KMS-11 (cell line): ENCODE data around the gene OGN.

Experiments
- H2AFZ ChIP-seq: fragments of 200-600 bp; sonication (generic); 2 replicates; pipeline ENCODE4 v1.6.1; 2016; ENCODE audit warnings: antibody characterized with exemption, mixed run types, low read depth
- H3K27ac ChIP-seq: fragments of 200-600 bp; sonication (generic); 2 replicates; pipeline ENCODE4 v1.6.1; 2016; ENCODE audit warnings: mild to moderate bottlenecking, mixed run types
- H3K27me3 ChIP-seq: fragments of 200-600 bp; sonication (generic); 2 replicates; pipeline ENCODE4 v1.6.1; 2017; ENCODE audit warnings: mild to moderate bottlenecking, low read depth, mixed run types, moderate library complexity; ENCODE audit not compliant: insufficient read depth
- H3K36me3 ChIP-seq: fragments of 200-600 bp; sonication (generic); 2 replicates; pipeline ENCODE4 v1.6.1; 2017; ENCODE audit warnings: mild to moderate bottlenecking, mixed run types; ENCODE audit not compliant: insufficient read depth
- H3K4me1 ChIP-seq: fragments of 200-600 bp; sonication (generic); 2 replicates; pipeline ENCODE4 v1.6.1; 2016; ENCODE audit warnings: mild to moderate bottlenecking, low read depth, mixed run types; ENCODE audit not compliant: poor library complexity, severe bottlenecking
- H3K4me2 ChIP-seq: fragments of 200-600 bp; sonication (generic); 2 replicates; pipeline ENCODE4 v1.7.0; 2016; ENCODE audit warnings: mild to moderate bottlenecking, mixed run types
- H3K4me3 ChIP-seq: fragments of 200-600 bp; sonication (generic); IDR thresholded peaks from 2 replicates; pipeline ENCODE4 v1.6.1; 2017; ENCODE audit warnings: low read depth, low read length, mixed read lengths; ENCODE audit not compliant: insufficient read depth
- H3K79me2 ChIP-seq: fragments of 200-600 bp; sonication (generic); 2 replicates; pipeline ENCODE4 v1.6.1; 2016; ENCODE audit warnings: low read depth, mixed run types; ENCODE audit not compliant: insufficient read depth
- H3K9ac ChIP-seq: fragments of 200-600 bp; sonication (generic); 2 replicates; pipeline ENCODE4 v1.6.1; 2016; ENCODE audit warnings: mild to moderate bottlenecking, mixed run types
- H4K20me1 ChIP-seq: fragments of 200-600 bp; sonication (generic); 2 replicates; pipeline ENCODE4 v1.6.1; 2016; ENCODE audit warnings: mild to moderate bottlenecking, mixed run types; ENCODE audit not compliant: insufficient read depth
- CTCF ChIP-seq: fragments of 200-600 bp; sonication (generic); conservative IDR thresholded peaks from 2 replicates; pipeline ENCODE4 v1.6.1; 2017; ENCODE audit warnings: low read depth, mild to moderate bottlenecking, antibody characterized with exemption, low read length, moderate library complexity, mixed read lengths

OGN gene

GRCh38 chr9:92384375-92384774 lies 20.0 kb downstream of the OGN start:
- Histone ChIP-seq H3K27me3 (no peaks in the 10 kb centered on the region), H3K4me1 (no peaks in the 10 kb centered on the region), H3K9ac (no peak overlapping the region), H3K27ac (no peak overlapping the region), H3K4me2 (no peak overlapping the region), H3K4me3 (no peak overlapping the region), H3K79me2 (no peaks in the 10 kb centered on the region), H4K20me1 (no peaks in the 10 kb centered on the region), H2AFZ (no peak overlapping the region), H3K36me3 (no peaks in the 10 kb centered on the region)
- no peak for TF ChIP-seq CTCF

DNA sequence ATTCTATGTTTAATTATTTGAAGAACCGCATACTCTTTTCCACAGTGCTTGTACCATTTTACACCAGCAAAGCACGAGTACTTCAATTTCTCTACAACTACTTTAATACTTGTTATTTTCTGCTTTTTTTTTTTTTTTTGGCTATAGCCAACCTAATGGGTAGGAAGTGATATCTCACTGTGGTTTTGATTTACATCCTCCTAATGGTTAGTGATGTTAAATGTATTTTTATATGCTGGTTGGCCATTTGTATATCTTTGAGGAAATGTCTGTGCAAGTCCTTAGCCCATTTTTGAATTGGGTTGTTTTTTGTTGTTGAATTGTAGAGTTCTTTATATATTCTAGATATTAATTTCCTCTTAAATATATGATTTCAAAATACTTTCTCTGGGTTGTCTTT lies 22.6 kb downstream of the OGN start:
- Histone ChIP-seq H3K27me3 (no peaks in the 10 kb centered on the region), H3K9ac (no peak overlapping the region), H3K4me3 (no peak overlapping the region), H3K4me2 (no peak overlapping the region), H3K36me3 (no peaks in the 10 kb centered on the region), H3K27ac (no peak overlapping the region), H2AFZ (no peak overlapping the region), H3K4me1 (no peaks in the 10 kb centered on the region), H3K79me2 (no peaks in the 10 kb centered on the region), H4K20me1 (no peaks in the 10 kb centered on the region)
- TF ChIP-seq CTCF: no peak

DNA sequence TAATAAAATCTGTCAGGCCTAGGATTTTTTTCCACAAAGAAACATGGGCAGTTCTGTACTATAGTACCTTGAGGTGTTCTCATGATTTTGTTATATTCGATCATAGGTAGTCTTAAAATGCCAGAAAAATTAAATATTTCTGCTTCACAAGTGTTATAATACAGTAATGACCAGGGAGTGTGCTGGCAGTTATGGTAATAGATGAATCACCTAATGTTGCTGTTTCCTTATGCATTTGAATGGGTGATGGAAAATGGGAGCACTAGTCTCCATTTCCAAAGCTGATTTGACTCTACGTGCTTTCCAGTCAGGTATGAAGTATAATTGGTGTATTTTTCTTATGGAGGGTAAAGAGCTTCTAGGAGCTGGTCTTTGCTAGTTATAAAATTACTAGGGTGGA lies 23.8 kb downstream of the OGN start:
- no peak overlapping the region for H3K4me2 ChIP-seq
- no peaks in the 10 kb centered on the region for H3K36me3 ChIP-seq
- no peaks in the 10 kb centered on the region for H3K27me3 ChIP-seq
- H3K4me1 ChIP-seq: no peaks in the 10 kb centered on the region
- no peak for TF ChIP-seq CTCF
- no peaks in the 10 kb centered on the region for H4K20me1 ChIP-seq
- H3K4me3 ChIP-seq: no peak overlapping the region
- H3K79me2 ChIP-seq: no peaks in the 10 kb centered on the region
- H2AFZ ChIP-seq: no peak overlapping the region
- no peak overlapping the region for H3K27ac ChIP-seq
- H3K9ac ChIP-seq: no peak overlapping the region

DNA sequence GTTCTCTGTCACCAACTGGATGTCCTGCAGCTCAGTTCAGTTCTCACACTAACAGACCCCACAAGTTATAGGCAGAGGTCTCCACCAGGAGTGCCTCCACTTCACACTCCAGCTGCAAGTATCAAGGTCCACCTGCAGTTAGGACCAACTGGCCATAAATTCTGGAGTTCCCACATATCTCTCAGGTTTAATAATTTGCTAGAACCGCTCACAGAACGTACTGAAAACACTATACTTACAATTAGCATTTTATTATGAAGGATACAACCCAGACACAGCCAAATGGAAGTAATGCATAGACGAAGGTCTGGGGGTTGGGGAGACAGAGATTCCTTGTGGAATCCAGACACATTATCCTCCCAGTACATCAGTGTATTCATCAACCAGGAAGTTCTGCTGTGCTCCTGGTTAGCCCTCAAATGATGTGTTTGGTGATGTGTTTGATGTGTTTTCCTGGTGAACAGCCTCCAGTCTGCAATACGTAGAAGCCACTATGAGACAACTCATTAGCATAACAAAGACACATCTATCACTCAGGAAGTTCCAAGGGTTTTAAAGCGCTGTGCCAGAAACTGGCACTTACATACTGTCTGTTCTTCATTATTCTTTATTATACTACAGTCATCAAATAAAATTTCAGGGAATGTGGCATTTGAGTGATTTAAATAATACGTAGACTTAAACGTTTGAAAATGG lies 25.4 kb downstream of the OGN start:
- H3K27me3 ChIP-seq: no peaks in the 10 kb centered on the region
- H4K20me1 ChIP-seq: no peaks in the 10 kb centered on the region
- H3K27ac ChIP-seq: no peak overlapping the region
- no peak overlapping the region for H3K9ac ChIP-seq
- H3K4me2 ChIP-seq: no peak overlapping the region
- no peak overlapping the region for H3K4me3 ChIP-seq
- H3K79me2 ChIP-seq: no peaks in the 10 kb centered on the region
- H3K36me3 ChIP-seq: no peaks in the 10 kb centered on the region
- TF ChIP-seq CTCF: no peak
- no peak overlapping the region for H2AFZ ChIP-seq
- H3K4me1 ChIP-seq: no peaks in the 10 kb centered on the region
